ENCODE measurements around the gene RHOA.

- TF ChIP-seq CTCF (IDR thresholded peaks at IDR 0.05; ENCODE audit: low read depth, low read length) (no peak), MAX (IDR thresholded peaks at IDR 0.05; ENCODE audit: low read depth, low read length) (no peak), POLR2A (IDR thresholded peaks at IDR 0.05; ENCODE audit: extremely low read depth, insufficient read length) (no peak)
Observed at GRCh38 chr3:49388289-49388820, 23.4 kb downstream of the RHOA start.
